Measurements from ENCODE around the gene TPRG1L.

The TPRG1L gene

GRCh38 chr1:3652548-3653285, 27.9 kb downstream of the TPRG1L start (continued):
- TF ChIP-seq PATZ1 (tag by site-specific recombination; IDR thresholded peaks at IDR 0.05) (peak; percentile 47; the same call in 1 of the 2 replicates), ZNF366 (tag by site-specific recombination; conservative IDR thresholded peaks at IDR 0.05) (no peak), ZNF596 (tag by site-specific recombination; IDR thresholded peaks at IDR 0.05) (no peak), ZNF785 (tag by site-specific recombination; IDR thresholded peaks at IDR 0.05) (no peak), MYNN (tag by site-specific recombination; IDR thresholded peaks at IDR 0.05; ENCODE audit: borderline replicate concordance) (no peak), ZNF169 (tag by site-specific recombination; IDR thresholded peaks at IDR 0.05) (no peak), ZBTB20 (tag by site-specific recombination; IDR thresholded peaks at IDR 0.05) (peak; percentile 80; the same call in 1 of the 2 replicates), ZNF133 (tag by site-specific recombination; IDR thresholded peaks at IDR 0.05) (no peak), YY2 (tag by site-specific recombination; IDR thresholded peaks at IDR 0.05) (no peak), SP2 (tag by site-specific recombination; IDR thresholded peaks at IDR 0.05) (peak; percentile 50; the same call in 1 of the 2 replicates), ZSCAN30 (tag by site-specific recombination; IDR thresholded peaks at IDR 0.05) (0 out of 2 replicates have a peak, but pooled peaks have one; percentile 6), KLF9 (tag by site-specific recombination; IDR thresholded peaks at IDR 0.05; ENCODE audit: low read depth) (peak; percentile 51; the same call in 1 of the 2 replicates), ZNF398 (tag by site-specific recombination; IDR thresholded peaks at IDR 0.05) (peak; percentile 49), ZNF341 (tag by site-specific recombination; IDR thresholded peaks at IDR 0.05; ENCODE audit: low read depth) (peak; percentile 49; the same call in 1 of the 2 replicates), ZNF335 (tag by site-specific recombination; conservative IDR thresholded peaks at IDR 0.05) (peak; percentile 93), TRIM28 (IDR thresholded peaks at IDR 0.05; ENCODE audit: borderline replicate concordance, low read length) (0 out of 2 replicates have a peak, but pooled peaks have one; percentile 22), ZNF404 (tag by site-specific recombination; IDR thresholded peaks at IDR 0.05) (no peak), ZBTB49 (tag by site-specific recombination; IDR thresholded peaks at IDR 0.05; ENCODE audit: low read depth) (no peak), KLF16 (tag by site-specific recombination; IDR thresholded peaks at IDR 0.05) (0 out of 2 replicates have a peak, but pooled peaks have one; percentile 32), ZSCAN5A (tag by site-specific recombination; IDR thresholded peaks at IDR 0.05) (no peak), ZBTB26 (tag by site-specific recombination; optimal IDR thresholded peaks at IDR 0.05) (peak; percentile 79), ZNF664 (tag by site-specific recombination; IDR thresholded peaks at IDR 0.05) (no peak), MEIS1 (CRISPR knock-in tag; IDR thresholded peaks at IDR 0.05; ENCODE audit: borderline replicate concordance) (peak; percentile 57; the same call in 1 of the 2 replicates), GLIS2 (tag by site-specific recombination; IDR thresholded peaks at IDR 0.05) (peak; percentile 95), ZNF843 (tag by site-specific recombination; IDR thresholded peaks at IDR 0.05) (no peak), ZFHX2 (tag by site-specific recombination; conservative IDR thresholded peaks at IDR 0.05) (no peak), PRDM10 (tag by site-specific recombination; IDR thresholded peaks at IDR 0.05) (peak; percentile 33; the same call in 1 of the 2 replicates)
